C4-2B (cell line): ENCODE results near the gene ALX4.

Experiments
- ZFX ChIP-seq: fragments of 450-650 bp; IDR thresholded peaks from 2 replicates; pipeline ENCODE4 v1.6.1; 2017
- TF ChIP-seq, protein P1 (sequence below): fragments of 450-650 bp; conservative IDR thresholded peaks from 2 replicates; pipeline ENCODE4 v1.5.1; 2017; ENCODE audit warnings: mild to moderate bottlenecking

DNA sequence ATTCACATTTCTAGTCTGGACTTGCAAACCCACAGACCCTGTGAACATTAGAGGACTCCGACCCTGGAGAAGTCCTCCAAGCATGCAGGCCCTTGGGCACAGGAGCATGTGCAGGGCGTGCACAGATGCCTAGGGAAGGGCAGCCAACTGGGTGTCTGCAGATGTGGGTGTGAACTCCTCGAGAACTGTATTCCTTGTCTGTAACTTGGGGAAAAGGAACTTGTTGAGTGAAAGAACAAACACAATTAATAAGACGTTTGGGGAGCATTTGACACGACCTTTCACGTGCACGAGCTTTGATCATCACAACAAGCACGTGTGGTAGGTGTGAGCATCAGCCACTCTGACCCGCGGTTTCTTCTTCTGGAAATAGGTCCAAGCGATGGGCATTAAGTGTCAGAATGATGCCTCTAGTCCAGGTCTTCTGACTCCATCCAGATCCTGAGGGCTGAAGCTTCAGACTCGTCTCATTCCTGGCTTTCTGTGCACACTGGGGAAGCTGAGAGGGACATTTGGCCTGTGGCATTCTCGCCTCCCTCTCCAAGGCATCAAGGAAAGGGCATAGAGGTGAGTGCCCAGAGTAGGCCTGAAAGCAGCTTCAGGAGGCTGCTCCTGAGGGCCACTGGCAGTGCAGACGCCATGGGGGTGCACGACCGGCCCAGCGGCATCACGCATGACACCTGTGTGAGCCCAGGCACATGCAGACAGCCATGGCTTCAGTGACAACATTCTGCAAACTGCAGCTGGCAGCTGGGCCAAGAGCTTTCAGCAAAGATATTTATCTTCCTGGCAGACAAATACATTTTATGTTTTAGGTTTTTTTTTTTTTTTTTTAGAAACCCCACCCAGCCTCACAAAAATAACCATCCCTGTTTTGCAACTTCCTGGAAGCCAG, 32.5 kb downstream of the ALX4 start:
- TF ChIP-seq, protein P1, sequence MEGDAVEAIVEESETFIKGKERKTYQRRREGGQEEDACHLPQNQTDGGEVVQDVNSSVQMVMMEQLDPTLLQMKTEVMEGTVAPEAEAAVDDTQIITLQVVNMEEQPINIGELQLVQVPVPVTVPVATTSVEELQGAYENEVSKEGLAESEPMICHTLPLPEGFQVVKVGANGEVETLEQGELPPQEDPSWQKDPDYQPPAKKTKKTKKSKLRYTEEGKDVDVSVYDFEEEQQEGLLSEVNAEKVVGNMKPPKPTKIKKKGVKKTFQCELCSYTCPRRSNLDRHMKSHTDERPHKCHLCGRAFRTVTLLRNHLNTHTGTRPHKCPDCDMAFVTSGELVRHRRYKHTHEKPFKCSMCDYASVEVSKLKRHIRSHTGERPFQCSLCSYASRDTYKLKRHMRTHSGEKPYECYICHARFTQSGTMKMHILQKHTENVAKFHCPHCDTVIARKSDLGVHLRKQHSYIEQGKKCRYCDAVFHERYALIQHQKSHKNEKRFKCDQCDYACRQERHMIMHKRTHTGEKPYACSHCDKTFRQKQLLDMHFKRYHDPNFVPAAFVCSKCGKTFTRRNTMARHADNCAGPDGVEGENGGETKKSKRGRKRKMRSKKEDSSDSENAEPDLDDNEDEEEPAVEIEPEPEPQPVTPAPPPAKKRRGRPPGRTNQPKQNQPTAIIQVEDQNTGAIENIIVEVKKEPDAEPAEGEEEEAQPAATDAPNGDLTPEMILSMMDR: no peak
- TF ChIP-seq ZFX: no peak
